ENCODE measurements around the gene ZNF264.
"Not testable (repeated sequence)": the region's sequence is repeated elsewhere in the genome, so short reads cannot be mapped to it uniquely, and the experiment has no call there.

Gene ZNF264

DNA sequence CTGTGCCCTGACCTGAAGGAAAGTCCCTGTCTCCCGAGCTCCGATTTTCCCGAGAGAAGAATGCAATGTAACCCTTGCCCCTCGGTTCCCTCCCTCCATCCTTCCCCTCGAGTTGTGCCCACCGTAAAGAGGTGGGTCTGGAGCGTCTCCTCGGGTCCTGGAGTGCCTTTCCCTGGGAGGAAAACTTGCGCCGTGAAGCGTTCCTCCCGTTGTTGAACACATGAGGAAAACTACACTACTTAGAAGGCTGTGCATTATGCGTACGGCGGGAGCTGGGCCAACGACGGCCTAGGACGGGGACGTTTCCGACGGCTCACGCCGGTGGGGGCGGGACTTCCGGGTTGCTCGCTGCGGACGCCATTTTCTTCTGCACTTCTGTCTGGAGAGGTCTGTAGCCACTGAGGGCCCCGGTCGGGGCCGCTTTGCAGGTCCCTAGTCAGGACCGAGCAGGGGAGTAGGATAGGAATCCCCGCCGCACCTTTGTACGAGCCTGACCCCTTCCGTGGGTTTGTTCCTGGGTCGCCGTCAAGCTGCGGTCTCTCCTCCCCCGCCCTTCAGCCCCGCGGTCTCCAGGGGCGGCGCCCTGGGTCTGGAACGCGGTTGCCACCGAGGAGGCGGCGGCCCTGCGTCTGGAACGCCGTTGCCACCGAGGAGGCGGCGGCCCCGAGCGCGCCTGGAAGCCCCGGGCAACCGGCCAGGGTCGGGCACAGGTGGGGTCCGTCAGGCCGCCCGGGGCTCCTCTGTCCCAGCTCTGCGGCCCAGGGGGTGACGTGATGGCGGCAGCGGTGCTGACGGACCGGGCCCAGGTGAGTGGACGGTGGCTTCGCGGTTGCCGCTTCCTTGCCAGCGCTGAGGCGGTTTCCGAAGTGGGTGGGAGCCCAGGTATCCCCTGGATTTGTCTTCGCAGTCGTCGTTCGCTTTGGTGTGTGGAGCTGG lies at the start of gene ZNF264:
Gene ZNF264 (plus strand): TSS at position 360 of the 936 bp plus-strand sequence. CDS start 414 bp downstream, at position 774.
- DNase-seq = peak in 55 of 56 donors; percentile 39 to 93 (median 81)

- DNase-seq = no peak
Observed at GRCh38 chr19:57141699-57142098, 49.6 kb upstream of the ZNF264 start.

GRCh38 chr19:57152921-57153320 lies 38.4 kb upstream of the ZNF264 start:
- DNase-seq = no peak

GRCh38 chr19:57161985-57162539 lies 29.2 kb upstream of the ZNF264 start:
- DNase-seq = no peak

- DNase-seq = no peak
Observed at GRCh38 chr19:57165846-57166245, 25.5 kb upstream of the ZNF264 start.

DNA sequence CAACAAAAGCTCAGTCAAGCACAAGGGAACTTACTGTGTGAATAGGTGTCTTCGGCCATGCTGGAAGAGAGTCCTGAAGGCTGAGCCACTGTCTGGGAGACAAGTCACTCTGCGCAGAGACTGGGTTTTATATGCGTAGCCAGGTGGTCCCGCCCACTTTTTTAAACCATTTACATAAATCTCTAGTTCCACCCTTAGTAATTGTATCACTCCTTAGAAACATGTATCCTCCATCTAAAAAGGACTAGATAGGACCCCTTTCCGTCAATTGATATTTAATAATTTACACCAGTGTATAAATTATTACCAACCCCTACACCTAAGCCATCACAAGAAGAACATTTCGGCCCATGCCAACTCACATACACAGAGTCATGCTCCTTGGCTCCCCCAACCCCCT lies 23.9 kb upstream of the ZNF264 start, which contains the start of gene DUXA:
Gene DUXA (minus strand): TSS at position 101 of the 400 bp plus-strand sequence. CDS start 42 bp downstream, at position 59.
- no peak for DNase-seq

DNA sequence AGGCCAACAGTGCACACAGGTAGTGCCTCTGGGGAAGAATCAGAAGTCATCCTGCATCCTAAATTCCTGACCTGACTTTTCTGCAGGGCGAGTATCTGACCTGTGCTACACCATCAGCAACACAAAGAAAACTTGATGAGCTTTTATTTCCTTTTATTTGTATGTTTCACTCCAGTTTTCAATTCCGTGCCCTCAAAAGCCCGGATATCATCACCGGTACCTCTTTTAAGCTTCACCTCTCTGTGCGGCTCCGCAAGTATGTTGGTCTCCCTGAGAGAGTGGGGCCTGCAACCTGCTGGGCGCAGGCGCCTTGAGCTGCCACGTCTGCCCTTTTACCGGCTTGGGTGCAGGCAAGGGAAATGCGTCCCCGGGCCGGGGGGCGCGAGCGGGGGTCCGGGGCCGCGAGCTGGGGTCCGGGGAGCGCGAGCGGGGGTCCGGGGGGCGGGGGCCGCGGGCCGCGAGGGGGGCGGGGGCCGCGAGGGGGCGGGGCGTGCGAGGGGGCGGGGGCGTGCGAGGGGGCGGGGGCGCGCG lies 19.7 kb upstream of the ZNF264 start:
- peak in 49 of 56 donors; percentile 1 to 60 (median 17) for DNase-seq

DNA sequence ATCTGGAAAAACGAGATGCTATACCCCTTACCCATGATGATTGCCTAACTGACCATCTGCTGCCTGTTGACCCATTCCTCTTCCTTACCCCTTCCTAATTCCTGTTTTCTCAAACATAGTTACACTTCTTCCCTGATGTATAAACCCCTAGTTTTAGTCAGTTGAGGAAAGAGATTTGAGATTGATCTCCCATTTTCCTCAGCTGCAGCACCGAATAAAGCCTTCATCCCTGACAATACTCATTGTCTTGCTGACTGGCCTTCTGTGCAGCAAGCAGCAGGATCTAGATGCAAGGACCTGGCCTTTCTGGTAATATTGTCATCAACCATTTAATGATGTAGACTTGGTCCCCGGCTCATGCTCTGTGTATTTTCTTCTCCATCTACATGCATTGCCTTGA lies 999 bp upstream of the ZNF264 start:
- DNase-seq = no peak

DNA sequence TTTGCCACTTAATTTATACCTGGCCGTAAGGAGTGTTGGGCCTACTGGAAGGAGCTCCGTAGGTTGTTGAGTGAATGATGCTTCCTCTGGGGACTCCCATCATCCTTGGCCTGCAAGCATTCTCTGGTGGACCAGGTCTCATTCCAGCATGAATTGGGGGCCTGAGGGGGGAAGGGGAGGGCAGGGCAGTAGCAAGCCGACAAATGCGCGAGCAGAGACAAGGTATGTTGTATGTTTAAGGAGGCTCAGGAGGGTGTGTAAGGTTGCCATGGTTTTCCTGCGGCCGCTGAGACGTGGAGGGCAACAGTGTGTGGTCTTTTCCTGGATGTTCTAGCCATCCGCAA lies 749 bp downstream of the ZNF264 start:
- peak in 3 of 56 donors; percentile 8 to 46 (median 24) for DNase-seq

DNA sequence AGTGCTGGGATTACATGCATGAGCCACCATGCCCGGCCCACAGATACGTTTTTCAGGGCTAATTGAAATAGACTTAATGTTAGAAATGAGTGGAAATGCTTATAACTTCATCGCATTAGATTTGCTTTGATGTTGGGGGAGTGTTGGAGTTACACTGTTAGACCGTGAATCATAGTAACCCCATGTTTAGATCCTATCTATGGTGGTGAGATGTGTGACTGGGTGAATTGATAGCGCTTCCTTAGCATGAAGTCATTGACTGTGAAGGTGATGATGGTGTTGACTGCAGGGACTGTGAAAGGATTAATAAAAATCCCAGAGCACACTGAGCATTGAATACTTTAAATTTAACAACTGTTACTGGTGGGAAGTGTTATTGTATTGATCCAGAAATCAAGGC lies 1.7 kb downstream of the ZNF264 start:
- DNase-seq = no peak

- DNase-seq = not testable (repeated sequence)
Observed at GRCh38 chr19:57197874-57198273, 6.6 kb downstream of the ZNF264 start.

GRCh38 chr19:57202160-57202559 lies 10.9 kb downstream of the ZNF264 start:
- no peak for DNase-seq

GRCh38 chr19:57210381-57210780 lies 19.1 kb downstream of the ZNF264 start:
- DNase-seq = no peak

- no peak for DNase-seq
Observed at GRCh38 chr19:57212109-57212508, 20.8 kb downstream of the ZNF264 start.

DNA sequence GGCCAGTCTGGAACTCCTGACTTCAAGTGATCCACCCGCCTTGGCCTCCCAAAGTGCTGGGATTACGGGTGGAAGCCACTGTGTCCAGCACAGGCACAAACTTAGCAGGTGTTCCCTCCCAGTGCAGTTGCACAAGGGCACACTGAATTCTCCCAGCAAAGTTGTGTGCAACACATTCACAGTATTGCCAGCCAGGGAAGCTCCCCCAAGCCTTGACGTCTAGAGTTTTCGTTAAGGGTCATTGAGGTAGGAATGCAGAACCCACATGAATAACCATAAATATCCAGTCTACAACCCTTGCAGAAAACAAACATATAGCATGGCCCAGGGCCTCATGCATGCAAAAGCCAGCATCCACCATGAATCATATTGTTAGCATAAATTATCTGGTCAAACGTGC lies 36.2 kb downstream of the ZNF264 start:
- no peak for DNase-seq

GRCh38 chr19:57231686-57232085 lies 40.4 kb downstream of the ZNF264 start:
- DNase-seq = no peak

- DNase-seq = no peak
Observed at GRCh38 chr19:57233207-57233606, 41.9 kb downstream of the ZNF264 start.

DNA sequence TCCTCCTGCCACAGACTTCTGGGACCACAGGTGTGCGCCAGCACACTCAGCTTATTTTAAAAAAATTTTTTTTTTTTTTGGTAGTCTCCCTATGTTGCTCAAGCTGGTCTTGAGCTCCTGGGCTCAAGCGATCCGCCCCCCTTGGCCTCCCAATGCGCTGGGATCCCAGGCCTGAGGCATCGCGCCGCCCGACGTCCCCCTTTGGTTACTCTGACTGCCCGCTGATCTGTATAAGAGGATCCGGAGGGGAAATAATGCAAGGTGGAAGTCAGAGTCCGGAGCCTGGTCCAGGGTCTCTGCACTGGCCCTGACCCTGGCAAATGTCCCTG lies 48.6 kb downstream of the ZNF264 start:
- no peak for DNase-seq

- DNase-seq = peak; percentile 64 to 98 (median 90)
Observed at GRCh38 chr19:57240311-57241090, 49.2 kb downstream of the ZNF264 start, which contains the start of gene ZNF805. TSS of gene ZNF805 (plus strand) at chr19:57240632. CDS start at chr19:57240892, 260 bp downstream.

GRCh38 chr19:57241176-57241575 lies 49.9 kb downstream of the ZNF264 start:
- peak in 2 of 56 donors; percentile 17 to 25 for DNase-seq

- no peak for DNase-seq
Observed at GRCh38 chr19:57242821-57243220, 51.5 kb downstream of the ZNF264 start.

- no peak for DNase-seq
Observed at GRCh38 chr19:57244513-57244912, 53.2 kb downstream of the ZNF264 start.
